H1 (cell line): ENCODE data around the gene MRPL19. TPM values are rescaled to one million over a fixed set of nuclear protein-coding genes. Genes with fewer than 3 reads are reported as not detected.

ENCODE experiments used
- CTCF ChIA-PET: fragments of 300-600 bp; sonication (Branson Sonifier 250); formaldehyde crosslinking; loops from one replicate; lab custom pipeline; 2021; ENCODE audit not compliant: partially characterized antibody; lab: Charles Lee
- POLR2A ChIA-PET: fragments of 300-600 bp; sonication (Branson Sonifier 250); formaldehyde crosslinking; loops from one replicate; lab custom pipeline; 2021; ENCODE audit warnings: inconsistent platforms; ENCODE audit not compliant: partially characterized antibody; lab: Charles Lee
- DNase-seq, 2 experiments: peaks; one replicate each; pipeline versions ENCODE4 v3.0.0 to v3.0.0-alpha.2; 2010 to 2022; ENCODE audit warnings: low spot score in 2 of 2, low read depth in 1 of 2, mixed read lengths in 1 of 2
- FAIRE-seq: peaks from 2 replicates; lab custom pipeline; 2011; peaks lifted over from hg19 to GRCh38; lab: Jason Lieb, UNC
- H2AFZ ChIP-seq: 2 replicates; pipeline ENCODE4 v1.8.1; 2012; ENCODE audit warnings: low read length, inconsistent platforms
- H2AK5ac ChIP-seq: 2 replicates; pipeline ENCODE4 v1.6.1; 2013; ENCODE audit warnings: low read depth, low read length
- H2BK120ac ChIP-seq: replicated peaks from 2 replicates; pipeline ENCODE3; 2013; ENCODE audit warnings: low read depth, low read length, inconsistent platforms
- H2BK12ac ChIP-seq: 2 replicates; pipeline ENCODE4 v1.6.1; 2013; ENCODE audit warnings: low read depth, low read length
- H2BK15ac ChIP-seq: 2 replicates; pipeline ENCODE4 v1.6.1; 2013; ENCODE audit warnings: low read length
- H2BK20ac ChIP-seq: 2 replicates; pipeline ENCODE4 v1.6.1; 2013; ENCODE audit warnings: low read length
- H2BK5ac ChIP-seq: 2 replicates; pipeline ENCODE4 v1.6.1; 2013; ENCODE audit warnings: low read depth, low read length
- H3K14ac ChIP-seq: 2 replicates; pipeline ENCODE4 v1.6.1; 2013; ENCODE audit warnings: inconsistent platforms; ENCODE audit not compliant: insufficient read length
- H3K18ac ChIP-seq: 2 replicates; pipeline ENCODE4 v1.6.1; 2013; ENCODE audit warnings: low read length; ENCODE audit errors: extremely low read depth
- H3K23ac ChIP-seq: 2 replicates; pipeline ENCODE4 v1.6.1; 2013; ENCODE audit warnings: inconsistent platforms; ENCODE audit not compliant: insufficient read length
- H3K23me2 ChIP-seq: 2 replicates; pipeline ENCODE4 v1.6.1; 2013; ENCODE audit warnings: low read depth, low read length
- H3K27ac ChIP-seq: 2 replicates; pipeline ENCODE4 v1.6.1; 2011; ENCODE audit warnings: low read depth, low read length, inconsistent platforms
- H3K27me3 ChIP-seq, 4 experiments: replicated peaks in 1 of 4; 1 replicate in 1 of 4; 2 replicates in 3 of 4; pipeline versions ENCODE4 v1.6.1 to v1.8.1; 2011 to 2013; ENCODE audit warnings: low read length in 3 of 4, mild to moderate bottlenecking in 3 of 4, inconsistent platforms in 2 of 4, mixed read lengths in 2 of 4, moderate library complexity in 1 of 4; ENCODE audit not compliant: control insufficient read depth in 3 of 4, insufficient read depth in 3 of 4; ENCODE audit errors: extremely low read depth in 1 of 4
- H3K36me3 ChIP-seq, 4 experiments: 2 replicates each; pipeline versions ENCODE4 v1.6.1 to v1.8.1; 2011 to 2013; ENCODE audit warnings: mild to moderate bottlenecking in 4 of 4, low read length in 3 of 4, moderate library complexity in 2 of 4, control low read depth in 1 of 4, inconsistent platforms in 1 of 4; ENCODE audit not compliant: insufficient read depth in 4 of 4, control insufficient read depth in 2 of 4
- H3K4ac ChIP-seq: replicated peaks from 2 replicates; pipeline ENCODE3; 2013; ENCODE audit warnings: low read length, low read depth, mixed read lengths, inconsistent platforms; ENCODE audit not compliant: insufficient read length
- H3K4me1 ChIP-seq, 4 experiments: replicated peaks in 1 of 4; 1 replicate in 1 of 4; 2 replicates in 3 of 4; pipeline versions ENCODE4 v1.6.1 to v1.8.1; 2011 to 2013; ENCODE audit warnings: low read length in 3 of 4, inconsistent platforms in 2 of 4, mixed read lengths in 1 of 4; ENCODE audit not compliant: insufficient read depth in 4 of 4, control insufficient read depth in 3 of 4
- H3K4me2 ChIP-seq, 2 experiments: 2 replicates each; pipeline versions ENCODE4 v1.6.1 to v1.8.1; 2011 to 2013; ENCODE audit warnings: low read depth in 2 of 2, low read length in 2 of 2, control low read depth in 1 of 2, inconsistent platforms in 1 of 2, mild to moderate bottlenecking in 1 of 2; ENCODE audit not compliant: insufficient read depth in 1 of 2
- H3K4me3 ChIP-seq, 4 experiments: fragments of 200-600, 300-600 bp in 1 of 4; sonication (generic), shearing (Covaris generic), sonication (Bioruptor Twin) in 1 of 4; 2 replicates each; pipeline versions ENCODE4 v1.5.1 to v1.8.1; 2011 to 2016; ENCODE audit warnings: low read length in 4 of 4, low read depth in 3 of 4, control low read depth in 2 of 4, inconsistent platforms in 2 of 4, mild to moderate bottlenecking in 2 of 4, mixed read lengths in 1 of 4, moderate library complexity in 1 of 4; ENCODE audit not compliant: insufficient read depth in 2 of 4; ENCODE audit errors: extremely low read depth in 1 of 4
- H3K56ac ChIP-seq: replicated peaks from 2 replicates; pipeline ENCODE3; 2013; ENCODE audit warnings: low read depth, mild to moderate bottlenecking, mixed read lengths, low read length, inconsistent platforms; ENCODE audit not compliant: insufficient read length
- H3K79me1 ChIP-seq: 2 replicates; pipeline ENCODE4 v1.6.1; 2013; ENCODE audit warnings: low read depth, low read length, control low read depth
- H3K79me2 ChIP-seq, 2 experiments: 2 replicates each; pipeline versions ENCODE4 v1.6.1 to v1.8.1; 2012 to 2013; ENCODE audit warnings: low read length in 2 of 2, mild to moderate bottlenecking in 2 of 2, inconsistent platforms in 1 of 2; ENCODE audit not compliant: insufficient read depth in 2 of 2, control insufficient read depth in 1 of 2
- H3K9ac ChIP-seq, 4 experiments: replicated peaks in 1 of 4; 1 replicate in 1 of 4; 2 replicates in 3 of 4; pipeline versions ENCODE4 v1.6.1 to v1.8.1; 2011 to 2013; ENCODE audit warnings: low read depth in 3 of 4, low read length in 3 of 4, control low read depth in 2 of 4, mild to moderate bottlenecking in 2 of 4, moderate library complexity in 2 of 4, inconsistent platforms in 1 of 4; ENCODE audit errors: extremely low read depth in 1 of 4
- H3K9me3 ChIP-seq, 2 experiments: 2 replicates each; pipeline versions ENCODE4 v1.6.1 to v1.8.1; 2012 to 2013; ENCODE audit warnings: mild to moderate bottlenecking in 2 of 2, moderate library complexity in 2 of 2, control low read depth in 1 of 2, inconsistent platforms in 1 of 2, low read depth in 1 of 2, low read length in 1 of 2, mixed read lengths in 1 of 2; ENCODE audit not compliant: insufficient read depth in 2 of 2
- H4K20me1 ChIP-seq, 2 experiments: replicated peaks in 1 of 2; 2 replicates each; pipeline versions ENCODE3 to v1.8.1; 2011 to 2013; ENCODE audit warnings: inconsistent platforms in 2 of 2, low read length in 2 of 2, mild to moderate bottlenecking in 1 of 2; ENCODE audit not compliant: insufficient read depth in 2 of 2, control insufficient read depth in 1 of 2
- H4K5ac ChIP-seq: 2 replicates; pipeline ENCODE4 v1.6.1; 2013; ENCODE audit warnings: low read length, low read depth, mixed read lengths, inconsistent platforms; ENCODE audit not compliant: insufficient read length
- H4K8ac ChIP-seq: 2 replicates; pipeline ENCODE4 v1.8.0; 2013; ENCODE audit warnings: mild to moderate bottlenecking, moderate library complexity, low read length, inconsistent platforms; ENCODE audit not compliant: insufficient read depth; ENCODE audit errors: extremely low read depth
- H4K91ac ChIP-seq: replicated peaks from 2 replicates; pipeline ENCODE3; 2013; ENCODE audit warnings: low read length, mixed read lengths, inconsistent platforms; ENCODE audit not compliant: insufficient read length
- SIX5 ChIP-seq: IDR thresholded peaks from 2 replicates; pipeline ENCODE4 v1.6.1; 2011; ENCODE audit warnings: mild to moderate bottlenecking, low read depth, low read length
- YY1 ChIP-seq: IDR thresholded peaks from 2 replicates; pipeline ENCODE4 v1.6.1; 2011; ENCODE audit warnings: low read depth, mild to moderate bottlenecking, low read length
- WGBS, 2 experiments: shearing (Covaris generic) in 1 of 2; methylation state at CpG; one replicate each; pipeline versions ENCODE4 v1.1.6 to v1.1.7; 2013 to 2015; ENCODE audit warnings: low lambda C conversion rate in 2 of 2, mixed read lengths in 2 of 2, inconsistent platforms in 1 of 2, low coverage in 1 of 2, missing lambda C conversion rate in 1 of 2; ENCODE audit not compliant: insufficient replicate concordance in 2 of 2, insufficient coverage in 1 of 2, insufficient read length in 1 of 2; ENCODE audit errors: extremely low coverage in 1 of 2, missing lambda C conversion rate in 1 of 2; 5-methylcytosine and 5-hydroxymethylcytosine counted together
- polyA plus RNA-seq, 7 experiments: library from polyadenylated mRNA; depleted of rRNA in 3 of 7; stranded (reverse) in 5 of 7; unstranded in 2 of 7; fragments of >200 nt in 5 of 7; fragments of 200-250 nt in 2 of 7; gene quantifications; 1 replicate in 5 of 7; 2 replicates in 1 of 7; 4 replicates in 1 of 7; pipeline versions ENCODE4 v1.2.1 to v1.2.3, GENCODE V29; 2011 to 2013; ENCODE audit warnings: missing spikeins in 2 of 7, mixed read lengths in 2 of 7
- total RNA-seq: library from RNA; stranded (reverse); fragmentation: NEBNext Ultra II Directional; extraction: Animal tissue kit (Norgen Biotek cat#: 25700); gene quantifications from 2 replicates; pipeline ENCODE4 v1.2.1, GENCODE V29; 2021
- TF ChIP-seq, protein P1 (sequence below), 3 experiments: IDR thresholded peaks; 1 replicate in 2 of 3; 2 replicates in 1 of 3; pipeline versions ENCODE4 v1.5.1 to v1.6.1; 2011; ENCODE audit warnings: low read length in 3 of 3, mild to moderate bottlenecking in 3 of 3, inconsistent platforms in 2 of 3, low read depth in 1 of 3, moderate library complexity in 1 of 3; ENCODE audit not compliant: insufficient read depth in 1 of 3; ENCODE audit errors: control extremely low read depth in 1 of 3

MRPL19 gene
- total and polyA plus RNA-seq, 2 of the 8 experiments (the other 6 are each of a cell fraction or from before 2014, with no cell fraction given): 18.1 to 75.2 TPM

DNA sequence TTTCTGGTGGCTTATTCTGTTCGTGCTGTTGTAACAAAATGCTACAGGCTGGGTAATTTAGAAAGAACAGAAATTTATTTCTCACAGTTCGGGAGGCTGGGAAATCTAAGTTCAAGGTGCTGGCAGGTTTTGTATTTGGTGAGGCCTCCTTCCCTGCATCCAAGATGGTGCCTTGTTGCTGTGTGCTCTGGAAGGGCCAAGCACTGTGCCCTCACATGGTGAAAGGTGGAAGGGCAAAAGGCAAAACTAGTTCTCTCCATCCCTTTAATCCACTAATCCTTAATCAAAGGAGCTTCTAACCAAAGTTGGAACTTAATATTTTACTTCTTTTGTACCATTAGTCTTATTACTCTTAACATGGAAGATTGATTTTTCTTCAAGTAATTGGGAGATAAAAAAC lies 7.4 kb downstream of the MRPL19 start:
- Histone ChIP-seq H3K4me2 (no peak overlapping the region), H2BK120ac (no peak overlapping the region), H3K79me2 (peaks cover 0 to 14% of the 10 kb centered on the region in 2 experiments; a peak in 2 of 4 replicates), H3K9ac (no peak overlapping the region), H2AK5ac (no peak overlapping the region), H3K14ac (no peak overlapping the region), H3K27me3 (no peaks in the 10 kb centered on the region), H2AFZ (no peak overlapping the region), H3K56ac (no peak overlapping the region), H4K91ac (no peak overlapping the region), H2BK15ac (no peak overlapping the region), H4K5ac (no peak overlapping the region), H2BK12ac (no peak overlapping the region), H3K23me2 (no peaks in the 10 kb centered on the region), H3K4me1 (no peaks in the 10 kb centered on the region), H3K18ac (no peak overlapping the region)
- no peak for DNase-seq
- CTCF ChIA-PET: interaction anchor here (1.1 to 3.7 kb wide), 3 partner anchors 9 to 17 kb away, joined by 3 to 17 read pairs (median 3); no protein-coding TSS in a partner anchor
- 92% methylated on average over 2 of the region's 2 CpGs; no CpG with 5 or more reads in 1 of the 2 experiments for WGBS, 2 experiments
- no peak for FAIRE-seq
- TF ChIP-seq SIX5 (no peak), YY1 (peak; percentile 65; the same call in 1 of the 2 replicates)
- TF ChIP-seq, protein P1, sequence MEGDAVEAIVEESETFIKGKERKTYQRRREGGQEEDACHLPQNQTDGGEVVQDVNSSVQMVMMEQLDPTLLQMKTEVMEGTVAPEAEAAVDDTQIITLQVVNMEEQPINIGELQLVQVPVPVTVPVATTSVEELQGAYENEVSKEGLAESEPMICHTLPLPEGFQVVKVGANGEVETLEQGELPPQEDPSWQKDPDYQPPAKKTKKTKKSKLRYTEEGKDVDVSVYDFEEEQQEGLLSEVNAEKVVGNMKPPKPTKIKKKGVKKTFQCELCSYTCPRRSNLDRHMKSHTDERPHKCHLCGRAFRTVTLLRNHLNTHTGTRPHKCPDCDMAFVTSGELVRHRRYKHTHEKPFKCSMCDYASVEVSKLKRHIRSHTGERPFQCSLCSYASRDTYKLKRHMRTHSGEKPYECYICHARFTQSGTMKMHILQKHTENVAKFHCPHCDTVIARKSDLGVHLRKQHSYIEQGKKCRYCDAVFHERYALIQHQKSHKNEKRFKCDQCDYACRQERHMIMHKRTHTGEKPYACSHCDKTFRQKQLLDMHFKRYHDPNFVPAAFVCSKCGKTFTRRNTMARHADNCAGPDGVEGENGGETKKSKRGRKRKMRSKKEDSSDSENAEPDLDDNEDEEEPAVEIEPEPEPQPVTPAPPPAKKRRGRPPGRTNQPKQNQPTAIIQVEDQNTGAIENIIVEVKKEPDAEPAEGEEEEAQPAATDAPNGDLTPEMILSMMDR (IDR thresholded peaks at IDR 0.05; ENCODE audit: control extremely low read depth in 1 of 3, insufficient read depth in 1 of 3, low read depth in 1 of 3, low read length in 3 of 3): peak; percentile 2 to 38 (median 35); a peak in 2 of 4 replicates
- TF ChIP-seq, all 59 proteins: peak for 2
- peaks cover 10 to 83% (median 41%) of the 10 kb centered on the region in 4 experiments; a peak in 7 of 8 replicates for H3K36me3 ChIP-seq
- peaks cover 0 to 6% of the 10 kb centered on the region in 2 experiments for H4K20me1 ChIP-seq
- no peak overlapping the region for H3K23ac ChIP-seq
- peaks cover 6% of the 10 kb centered on the region for H3K79me1 ChIP-seq
- no peak overlapping the region for H2BK20ac ChIP-seq
- no peak overlapping the region for H3K4me3 ChIP-seq
- no peaks in the 10 kb centered on the region for H3K9me3 ChIP-seq
- H3K27ac ChIP-seq: no peak overlapping the region
- no peak overlapping the region for H2BK5ac ChIP-seq
- no peak overlapping the region for H3K4ac ChIP-seq
- H4K8ac ChIP-seq: no peak overlapping the region
- POLR2A ChIA-PET: no interaction called here
